ENCODE data around the gene TREML1. TPM values are rescaled to one million over a fixed set of nuclear protein-coding genes. Genes with fewer than 3 reads are reported as not detected.

Gene TREML1
- total RNA-seq, 1 donor from 2014 or later, result not detected

- no peaks in the 10 kb centered on the region for H3K27me3 ChIP-seq (ENCODE audit: control insufficient read depth, insufficient read depth, low read length)
- DNase-seq (ENCODE audit: low read depth) (peak; percentile 33), FAIRE-seq (no peak)
- no peak overlapping the region for H3K4me3 ChIP-seq (ENCODE audit: low read depth, low read length)
- H3K36me3 ChIP-seq (ENCODE audit: control insufficient read depth, insufficient read depth, low read length), result no peaks in the 10 kb centered on the region
- TF ChIP-seq, protein P1, sequence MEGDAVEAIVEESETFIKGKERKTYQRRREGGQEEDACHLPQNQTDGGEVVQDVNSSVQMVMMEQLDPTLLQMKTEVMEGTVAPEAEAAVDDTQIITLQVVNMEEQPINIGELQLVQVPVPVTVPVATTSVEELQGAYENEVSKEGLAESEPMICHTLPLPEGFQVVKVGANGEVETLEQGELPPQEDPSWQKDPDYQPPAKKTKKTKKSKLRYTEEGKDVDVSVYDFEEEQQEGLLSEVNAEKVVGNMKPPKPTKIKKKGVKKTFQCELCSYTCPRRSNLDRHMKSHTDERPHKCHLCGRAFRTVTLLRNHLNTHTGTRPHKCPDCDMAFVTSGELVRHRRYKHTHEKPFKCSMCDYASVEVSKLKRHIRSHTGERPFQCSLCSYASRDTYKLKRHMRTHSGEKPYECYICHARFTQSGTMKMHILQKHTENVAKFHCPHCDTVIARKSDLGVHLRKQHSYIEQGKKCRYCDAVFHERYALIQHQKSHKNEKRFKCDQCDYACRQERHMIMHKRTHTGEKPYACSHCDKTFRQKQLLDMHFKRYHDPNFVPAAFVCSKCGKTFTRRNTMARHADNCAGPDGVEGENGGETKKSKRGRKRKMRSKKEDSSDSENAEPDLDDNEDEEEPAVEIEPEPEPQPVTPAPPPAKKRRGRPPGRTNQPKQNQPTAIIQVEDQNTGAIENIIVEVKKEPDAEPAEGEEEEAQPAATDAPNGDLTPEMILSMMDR (IDR thresholded peaks at IDR 0.05; ENCODE audit: insufficient read depth, low read length, severe bottlenecking), result no peak
Measured at GRCh38 chr6:41167173-41167963, 13.2 kb upstream of the TREML1 start.

- H3K27me3 ChIP-seq (ENCODE audit: control insufficient read depth, insufficient read depth, low read length), result no peaks in the 10 kb centered on the region
- TF ChIP-seq, protein P1 (IDR thresholded peaks at IDR 0.05; ENCODE audit: insufficient read depth, low read length, severe bottlenecking), result no peak
- FAIRE-seq, result no peak
Measured at GRCh38 chr6:41164551-41165120, 10.5 kb upstream of the TREML1 start.

GRCh38 chr6:41163419-41163717 lies 9.2 kb upstream of the TREML1 start:
- no peak overlapping the region for H3K4me3 ChIP-seq (ENCODE audit: low read depth, low read length)
- no peaks in the 10 kb centered on the region for H3K27me3 ChIP-seq (ENCODE audit: control insufficient read depth, insufficient read depth, low read length)
- DNase-seq (ENCODE audit: low read depth) (no peak), FAIRE-seq (no peak)
- no peaks in the 10 kb centered on the region for H3K36me3 ChIP-seq (ENCODE audit: control insufficient read depth, insufficient read depth, low read length)
- TF ChIP-seq, protein P1 (IDR thresholded peaks at IDR 0.05; ENCODE audit: insufficient read depth, low read length, severe bottlenecking), result no peak

More at GRCh38 chr6:41164551-41165120, 10.5 kb upstream of the TREML1 start:
- Histone ChIP-seq H3K36me3 (ENCODE audit: control insufficient read depth, insufficient read depth, low read length) (no peaks in the 10 kb centered on the region), H3K4me3 (ENCODE audit: low read depth, low read length) (no peak overlapping the region)
- no peak for DNase-seq (ENCODE audit: low read depth)

DNA sequence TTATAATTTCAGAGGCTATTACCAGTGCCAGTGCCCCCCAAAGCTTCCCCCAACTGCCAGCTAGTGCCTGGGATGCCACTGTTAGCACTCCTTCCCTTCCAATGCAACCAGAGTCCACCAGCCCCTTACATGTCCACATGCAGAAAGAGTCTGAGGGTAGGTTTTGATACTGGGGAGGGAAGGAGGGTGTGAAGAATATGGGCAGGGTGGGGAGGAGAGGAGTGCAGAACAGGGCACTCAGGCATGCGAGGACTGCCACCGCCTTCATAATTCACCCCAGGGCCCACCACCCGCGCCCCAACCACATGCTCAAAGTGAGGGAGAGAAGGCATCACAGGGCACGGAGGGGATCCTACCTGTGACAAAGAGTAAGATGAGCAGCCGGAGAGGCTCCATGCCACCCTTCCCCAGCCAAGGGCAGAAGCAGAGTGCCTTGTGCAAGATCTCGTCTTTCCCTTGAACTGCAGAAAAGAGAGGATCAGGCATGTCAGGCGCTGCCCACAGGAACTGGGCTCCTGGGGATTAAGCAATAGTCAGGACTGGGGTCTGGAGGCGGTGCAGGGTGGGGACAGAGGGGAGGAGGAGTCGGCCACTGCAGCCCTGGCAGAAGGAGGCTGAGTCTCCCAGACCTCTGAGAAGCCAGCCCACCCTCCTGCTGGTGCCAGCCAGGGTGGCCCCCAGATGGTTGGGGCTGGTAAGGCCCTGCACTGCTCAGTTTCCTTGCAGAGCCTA lies 8.7 kb upstream of the TREML1 start, which contains the start of gene TREM2:
Gene TREM2, minus strand, starts transcription at position 430 of the 732 bp plus-strand sequence. Its CDS starts 34 bp downstream, at position 396.
- Histone ChIP-seq H3K36me3 (ENCODE audit: control insufficient read depth, insufficient read depth, low read length) (no peaks in the 10 kb centered on the region), H3K27me3 (ENCODE audit: control insufficient read depth, insufficient read depth, low read length) (no peaks in the 10 kb centered on the region), H3K4me3 (ENCODE audit: low read depth, low read length) (peak within 1 kb of the TSS; percentile 20)
- peak; percentile 55 for DNase-seq (ENCODE audit: low read depth)
- TF ChIP-seq, protein P1 (IDR thresholded peaks at IDR 0.05; ENCODE audit: insufficient read depth, low read length, severe bottlenecking), result no peak
- no peak for FAIRE-seq

DNA sequence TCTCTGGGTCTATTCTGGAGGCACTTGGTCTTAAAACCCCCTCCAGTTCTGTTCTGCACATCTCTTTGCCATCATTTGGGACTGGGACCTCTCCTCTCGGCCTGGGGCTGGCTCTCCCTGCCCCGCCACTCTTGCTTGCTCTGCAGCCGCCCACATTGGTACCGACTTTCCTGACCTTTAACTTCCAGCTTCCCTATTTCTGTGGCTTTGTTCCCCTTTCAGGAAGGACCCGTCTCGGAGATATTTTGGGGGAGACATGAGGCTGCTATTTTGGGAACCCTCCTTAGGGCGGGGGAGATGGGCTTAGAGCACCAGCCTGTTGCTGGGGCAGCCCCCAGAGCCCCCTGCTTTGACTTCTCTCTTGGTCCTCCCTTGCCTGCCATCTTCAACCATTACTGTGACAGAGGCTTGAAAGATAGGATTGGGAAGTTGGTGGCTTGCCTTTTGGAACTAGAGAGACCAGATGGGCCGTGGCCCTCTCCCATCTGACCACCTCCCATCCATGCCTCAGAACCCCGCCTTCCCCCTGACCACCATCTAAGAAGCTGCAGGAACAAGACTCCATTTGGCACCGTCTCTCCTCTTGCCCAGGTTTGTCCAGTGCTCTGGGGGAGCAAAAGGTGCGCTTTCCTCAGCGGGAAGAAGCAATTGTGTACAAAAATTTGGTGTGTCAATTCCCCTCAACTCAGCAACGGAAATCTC lies 7.9 kb upstream of the TREML1 start:
- H3K27me3 ChIP-seq (ENCODE audit: control insufficient read depth, insufficient read depth, low read length), result no peaks in the 10 kb centered on the region
- TF ChIP-seq, protein P1 (IDR thresholded peaks at IDR 0.05; ENCODE audit: insufficient read depth, low read length, severe bottlenecking), result no peak
- no peak overlapping the region for H3K4me3 ChIP-seq (ENCODE audit: low read depth, low read length)
- no peak for FAIRE-seq
- H3K36me3 ChIP-seq (ENCODE audit: control insufficient read depth, insufficient read depth, low read length), result no peaks in the 10 kb centered on the region
- no peak for DNase-seq (ENCODE audit: low read depth)

Data from bronchial epithelial cell (primary cell).